ENCODE results near the gene AARS2. TPM values are rescaled to one million over a fixed set of nuclear protein-coding genes. Genes with fewer than 3 reads are reported as not detected.

The AARS2 gene
- total and polyA plus RNA-seq, 4 donors: 1.9 to 9.6 (median 6.9) TPM

DNA sequence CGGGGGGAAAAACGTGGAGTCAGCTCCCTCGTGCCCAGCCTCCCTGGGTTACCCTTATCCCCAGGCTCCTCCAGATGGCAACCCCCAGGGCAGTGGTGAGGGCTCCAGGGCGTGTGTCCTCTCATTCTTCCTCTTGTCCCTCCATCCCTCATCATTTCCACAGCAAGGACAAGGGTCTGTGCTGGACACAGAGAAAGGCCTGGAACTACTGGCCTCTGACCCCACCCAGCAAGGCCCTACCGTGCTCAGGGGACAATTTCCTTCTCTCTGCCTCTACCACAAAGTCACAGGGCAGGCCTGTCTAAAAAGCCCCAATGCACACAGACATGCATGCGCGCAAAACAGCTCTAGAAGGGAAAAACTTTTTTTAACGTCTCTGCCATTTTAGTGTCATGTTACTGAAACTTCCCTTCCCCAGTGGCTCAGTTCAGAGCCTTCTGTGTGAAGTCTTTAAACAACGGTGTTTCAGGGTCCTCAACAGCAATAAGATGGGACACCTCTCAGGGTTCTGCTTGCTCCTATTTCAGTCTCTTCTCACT, 54.8 kb downstream of the AARS2 start (continued):
- TF ChIP-seq, protein P1, sequence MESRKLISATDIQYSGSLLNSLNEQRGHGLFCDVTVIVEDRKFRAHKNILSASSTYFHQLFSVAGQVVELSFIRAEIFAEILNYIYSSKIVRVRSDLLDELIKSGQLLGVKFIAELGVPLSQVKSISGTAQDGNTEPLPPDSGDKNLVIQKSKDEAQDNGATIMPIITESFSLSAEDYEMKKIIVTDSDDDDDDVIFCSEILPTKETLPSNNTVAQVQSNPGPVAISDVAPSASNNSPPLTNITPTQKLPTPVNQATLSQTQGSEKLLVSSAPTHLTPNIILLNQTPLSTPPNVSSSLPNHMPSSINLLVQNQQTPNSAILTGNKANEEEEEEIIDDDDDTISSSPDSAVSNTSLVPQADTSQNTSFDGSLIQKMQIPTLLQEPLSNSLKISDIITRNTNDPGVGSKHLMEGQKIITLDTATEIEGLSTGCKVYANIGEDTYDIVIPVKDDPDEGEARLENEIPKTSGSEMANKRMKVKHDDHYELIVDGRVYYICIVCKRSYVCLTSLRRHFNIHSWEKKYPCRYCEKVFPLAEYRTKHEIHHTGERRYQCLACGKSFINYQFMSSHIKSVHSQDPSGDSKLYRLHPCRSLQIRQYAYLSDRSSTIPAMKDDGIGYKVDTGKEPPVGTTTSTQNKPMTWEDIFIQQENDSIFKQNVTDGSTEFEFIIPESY (IDR thresholded peaks at IDR 0.05): no peak

DNA sequence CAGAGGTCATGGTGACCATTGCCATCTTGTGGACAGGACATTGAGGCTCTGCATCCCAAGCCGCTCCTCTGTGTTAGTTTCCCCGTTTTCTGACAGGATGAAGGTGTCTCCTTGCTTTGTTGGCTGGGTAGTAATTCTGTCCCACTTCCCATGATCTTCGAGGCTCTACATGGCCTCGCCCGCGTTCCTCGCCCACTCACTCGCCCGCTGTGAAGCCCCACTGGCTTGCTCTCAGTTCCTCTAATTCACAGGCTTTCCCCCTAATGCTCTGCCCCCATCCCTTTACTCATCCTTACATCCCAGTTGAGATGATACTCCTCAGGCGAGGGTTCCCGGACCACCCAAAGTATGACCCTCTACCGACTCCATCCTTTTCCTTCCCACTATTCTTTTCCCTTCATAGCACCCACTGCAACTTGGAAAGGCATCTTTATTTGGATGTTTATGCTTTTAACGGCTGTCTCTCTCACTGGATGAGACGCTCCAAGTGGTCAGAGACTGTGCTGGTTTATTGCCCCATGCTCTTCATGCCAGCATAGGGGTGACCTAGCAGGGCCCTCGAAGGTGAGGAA, 55.3 kb downstream of the AARS2 start:
- peak overlapping the region in 2 of 3 donors; percentile 50 to 67 for H3K4me3 ChIP-seq (ENCODE audit: low read depth in 1 of 3, low read length in 3 of 3)
- TF ChIP-seq JUND (IDR thresholded peaks at IDR 0.05) (no peak), YY1 (IDR thresholded peaks at IDR 0.05) (no peak), RXRA (IDR thresholded peaks at IDR 0.05) (no peak), RAD21 (IDR thresholded peaks at IDR 0.05) (no peak)
- TF ChIP-seq, protein P2, sequence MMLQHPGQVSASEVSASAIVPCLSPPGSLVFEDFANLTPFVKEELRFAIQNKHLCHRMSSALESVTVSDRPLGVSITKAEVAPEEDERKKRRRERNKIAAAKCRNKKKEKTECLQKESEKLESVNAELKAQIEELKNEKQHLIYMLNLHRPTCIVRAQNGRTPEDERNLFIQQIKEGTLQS (IDR thresholded peaks at IDR 0.05): no peak
- 38% methylated on average over 15 of the region's 15 CpGs for WGBS
- peak overlapping the region; percentile 50 to 59 for H3K27ac ChIP-seq (ENCODE audit: low read depth in 1 of 2, low read length in 2 of 2)
- peaks cover 6 to 36% (median 19%) of the 10 kb centered on the region in 4 donors for H3K4me1 ChIP-seq (ENCODE audit: control insufficient read depth in 4 of 4, insufficient read depth in 4 of 4, low read length in 3 of 4)
- peaks cover 2 to 33% (median 26%) of the 10 kb centered on the region in 4 donors for H3K36me3 ChIP-seq (ENCODE audit: control insufficient read depth in 4 of 4, insufficient read depth in 3 of 4, low read depth in 1 of 4, low read length in 3 of 4)
- DNase-seq (ENCODE audit: low spot score): no peak
- H3K9ac ChIP-seq (ENCODE audit: low read depth in 1 of 2, low read length in 2 of 2): peak overlapping the region in 1 of 2 donors; percentile 57
- no peaks in the 10 kb centered on the region for H3K9me3 ChIP-seq (ENCODE audit: control insufficient read depth in 4 of 4, low read length in 3 of 4)
- no peaks in the 10 kb centered on the region for H3K27me3 ChIP-seq (ENCODE audit: control insufficient read depth in 4 of 4, insufficient read depth in 4 of 4, low read length in 3 of 4)

DNA sequence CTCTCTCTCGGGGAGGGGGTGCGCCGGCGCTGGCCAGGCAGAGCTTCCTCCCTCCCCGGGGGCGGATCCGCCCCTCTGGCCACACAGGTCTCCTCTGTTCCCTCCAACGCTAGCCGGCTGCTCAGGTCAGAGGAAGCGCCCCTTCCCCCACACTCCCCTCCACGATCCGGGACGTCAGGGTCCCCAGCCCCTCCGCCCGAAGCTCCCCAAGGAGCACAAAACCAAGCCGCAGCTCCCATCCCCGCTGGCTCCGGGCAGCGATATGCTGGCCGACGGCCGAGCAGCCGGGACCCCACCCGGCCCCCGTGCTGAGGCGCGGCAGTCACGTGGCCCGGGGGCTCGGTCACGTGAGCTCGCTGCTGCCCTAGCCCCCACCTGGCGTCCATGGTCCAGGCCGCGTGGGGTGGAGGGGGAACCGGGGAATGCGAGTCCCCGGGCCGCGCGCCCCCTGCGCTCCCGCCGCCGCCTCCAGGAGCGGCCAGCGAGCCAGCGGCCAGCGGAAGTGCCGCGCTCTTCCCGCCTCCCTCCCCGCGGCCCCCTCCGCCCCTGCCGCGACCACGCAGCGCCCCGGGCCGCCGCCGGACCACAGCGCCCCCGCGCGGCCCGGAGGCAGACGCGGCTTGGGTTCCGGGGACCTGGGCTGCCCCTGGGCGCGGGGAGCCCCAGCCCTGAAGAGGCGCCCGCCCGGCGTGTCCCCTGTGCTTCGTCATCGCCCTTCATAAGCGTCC, 56.0 kb downstream of the AARS2 start, which contains the start of gene SLC35B2:
TSS of gene SLC35B2 (minus strand) at position 504 of the 728 bp plus-strand sequence. CDS start at position 386, 118 bp downstream.
- peak; percentile 72 for DNase-seq (ENCODE audit: low spot score)
- Histone ChIP-seq H3K27me3 (ENCODE audit: control insufficient read depth in 4 of 4, insufficient read depth in 4 of 4, low read length in 3 of 4) (no peaks in the 10 kb centered on the region), H3K9ac (ENCODE audit: low read depth in 1 of 2, low read length in 2 of 2) (peak within 1 kb of the TSS; percentile 42 to 57), H3K27ac (ENCODE audit: low read depth in 1 of 2, low read length in 2 of 2) (peak within 1 kb of the TSS; percentile 59 to 91), H3K4me3 (ENCODE audit: low read depth in 1 of 3, low read length in 3 of 3) (peak within 1 kb of the TSS; percentile 62 to 85 (median 67)), H3K36me3 (ENCODE audit: control insufficient read depth in 4 of 4, insufficient read depth in 3 of 4, low read depth in 1 of 4, low read length in 3 of 4) (peaks cover 4 to 38% (median 31%) of the 10 kb centered on the region in 4 donors), H3K4me1 (ENCODE audit: control insufficient read depth in 4 of 4, insufficient read depth in 4 of 4, low read length in 3 of 4) (peaks cover 2 to 30% (median 15%) of the 10 kb centered on the region in 4 donors), H3K9me3 (ENCODE audit: control insufficient read depth in 4 of 4, low read length in 3 of 4) (no peaks in the 10 kb centered on the region)
- WGBS: under 1% methylated on average over 80 of the region's 80 CpGs
- TF ChIP-seq RXRA (IDR thresholded peaks at IDR 0.05) (no peak), YY1 (IDR thresholded peaks at IDR 0.05) (no peak), RAD21 (IDR thresholded peaks at IDR 0.05) (peak in 1 of 2 donors; percentile 31), GABPA (IDR thresholded peaks at IDR 0.05 in 1 of 2, conservative IDR thresholded peaks at IDR 0.05 in 1 of 2) (no peak), NR2F2 (IDR thresholded peaks at IDR 0.05) (no peak), FOXA1 (IDR thresholded peaks at IDR 0.05) (no peak), EGR1 (IDR thresholded peaks at IDR 0.05; ENCODE audit: low read depth in 2 of 2) (no peak), FOXA2 (IDR thresholded peaks at IDR 0.05) (no peak)
- TF ChIP-seq, protein P3, sequence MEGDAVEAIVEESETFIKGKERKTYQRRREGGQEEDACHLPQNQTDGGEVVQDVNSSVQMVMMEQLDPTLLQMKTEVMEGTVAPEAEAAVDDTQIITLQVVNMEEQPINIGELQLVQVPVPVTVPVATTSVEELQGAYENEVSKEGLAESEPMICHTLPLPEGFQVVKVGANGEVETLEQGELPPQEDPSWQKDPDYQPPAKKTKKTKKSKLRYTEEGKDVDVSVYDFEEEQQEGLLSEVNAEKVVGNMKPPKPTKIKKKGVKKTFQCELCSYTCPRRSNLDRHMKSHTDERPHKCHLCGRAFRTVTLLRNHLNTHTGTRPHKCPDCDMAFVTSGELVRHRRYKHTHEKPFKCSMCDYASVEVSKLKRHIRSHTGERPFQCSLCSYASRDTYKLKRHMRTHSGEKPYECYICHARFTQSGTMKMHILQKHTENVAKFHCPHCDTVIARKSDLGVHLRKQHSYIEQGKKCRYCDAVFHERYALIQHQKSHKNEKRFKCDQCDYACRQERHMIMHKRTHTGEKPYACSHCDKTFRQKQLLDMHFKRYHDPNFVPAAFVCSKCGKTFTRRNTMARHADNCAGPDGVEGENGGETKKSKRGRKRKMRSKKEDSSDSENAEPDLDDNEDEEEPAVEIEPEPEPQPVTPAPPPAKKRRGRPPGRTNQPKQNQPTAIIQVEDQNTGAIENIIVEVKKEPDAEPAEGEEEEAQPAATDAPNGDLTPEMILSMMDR (IDR thresholded peaks at IDR 0.05; ENCODE audit: low read depth, low read length, missing input control): peak; percentile 68
